ENCODE results near the gene CAVIN2.
A peak's percentile ranks its signal among the peaks of the same experiment; 100 is the strongest.

The CAVIN2 gene

GRCh38 chr2:191867507-191867847 lies 20.6 kb upstream of the CAVIN2 start:
- no peak for DNase-seq (ENCODE audit: low read depth, low spot score)
- ChIA-PET POLR2A (no interaction called here), CTCF (interaction anchor here (1.2 to 4.6 kb wide), 2 partner anchors 54 to 295 kb away, joined by 9 to 40 read pairs; no protein-coding TSS in a partner anchor)
- TF ChIP-seq, protein P1, sequence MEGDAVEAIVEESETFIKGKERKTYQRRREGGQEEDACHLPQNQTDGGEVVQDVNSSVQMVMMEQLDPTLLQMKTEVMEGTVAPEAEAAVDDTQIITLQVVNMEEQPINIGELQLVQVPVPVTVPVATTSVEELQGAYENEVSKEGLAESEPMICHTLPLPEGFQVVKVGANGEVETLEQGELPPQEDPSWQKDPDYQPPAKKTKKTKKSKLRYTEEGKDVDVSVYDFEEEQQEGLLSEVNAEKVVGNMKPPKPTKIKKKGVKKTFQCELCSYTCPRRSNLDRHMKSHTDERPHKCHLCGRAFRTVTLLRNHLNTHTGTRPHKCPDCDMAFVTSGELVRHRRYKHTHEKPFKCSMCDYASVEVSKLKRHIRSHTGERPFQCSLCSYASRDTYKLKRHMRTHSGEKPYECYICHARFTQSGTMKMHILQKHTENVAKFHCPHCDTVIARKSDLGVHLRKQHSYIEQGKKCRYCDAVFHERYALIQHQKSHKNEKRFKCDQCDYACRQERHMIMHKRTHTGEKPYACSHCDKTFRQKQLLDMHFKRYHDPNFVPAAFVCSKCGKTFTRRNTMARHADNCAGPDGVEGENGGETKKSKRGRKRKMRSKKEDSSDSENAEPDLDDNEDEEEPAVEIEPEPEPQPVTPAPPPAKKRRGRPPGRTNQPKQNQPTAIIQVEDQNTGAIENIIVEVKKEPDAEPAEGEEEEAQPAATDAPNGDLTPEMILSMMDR (IDR thresholded peaks at IDR 0.05; ENCODE audit: insufficient read depth, low read length, missing control alignments) = no peak
- H3K4me3 ChIP-seq (ENCODE audit: low read depth, low read length) = no peak overlapping the region

GRCh38 chr2:191866675-191867506 lies 20.0 kb upstream of the CAVIN2 start:
- TF ChIP-seq, protein P1 (IDR thresholded peaks at IDR 0.05; ENCODE audit: insufficient read depth, low read length, missing control alignments) = no peak
- POLR2A ChIA-PET = no interaction called here
- peak; percentile 76 for DNase-seq (ENCODE audit: low read depth, low spot score)
- CTCF ChIA-PET = interaction anchor here (1.3 to 3.5 kb wide), 3 partner anchors 9 to 295 kb away, joined by 4 to 16 read pairs (median 5); no protein-coding TSS in a partner anchor
- no peak overlapping the region for H3K4me3 ChIP-seq (ENCODE audit: low read depth, low read length)

GRCh38 chr2:191866195-191866594 lies 19.3 kb upstream of the CAVIN2 start:
- no peak for DNase-seq (ENCODE audit: low read depth, low spot score)
- TF ChIP-seq, protein P1 (IDR thresholded peaks at IDR 0.05; ENCODE audit: insufficient read depth, low read length, missing control alignments) = no peak
- no peak overlapping the region for H3K4me3 ChIP-seq (ENCODE audit: low read depth, low read length)
- ChIA-PET CTCF (interaction anchor here (1.3 to 3.5 kb wide), 3 partner anchors 8 to 296 kb away, joined by 4 to 16 read pairs (median 5); no protein-coding TSS in a partner anchor), POLR2A (no interaction called here)

GRCh38 chr2:191864628-191865374 lies 17.9 kb upstream of the CAVIN2 start:
- POLR2A ChIA-PET = no interaction called here
- DNase-seq (ENCODE audit: low read depth, low spot score) = no peak
- no peak overlapping the region for H3K4me3 ChIP-seq (ENCODE audit: low read depth, low read length)
- CTCF ChIA-PET = interaction anchor here (1.1 to 3.5 kb wide), 2 partner anchors 15 to 297 kb away, joined by 3 to 16 read pairs; no protein-coding TSS in a partner anchor
- TF ChIP-seq, protein P1 (IDR thresholded peaks at IDR 0.05; ENCODE audit: insufficient read depth, low read length, missing control alignments) = no peak

DNA sequence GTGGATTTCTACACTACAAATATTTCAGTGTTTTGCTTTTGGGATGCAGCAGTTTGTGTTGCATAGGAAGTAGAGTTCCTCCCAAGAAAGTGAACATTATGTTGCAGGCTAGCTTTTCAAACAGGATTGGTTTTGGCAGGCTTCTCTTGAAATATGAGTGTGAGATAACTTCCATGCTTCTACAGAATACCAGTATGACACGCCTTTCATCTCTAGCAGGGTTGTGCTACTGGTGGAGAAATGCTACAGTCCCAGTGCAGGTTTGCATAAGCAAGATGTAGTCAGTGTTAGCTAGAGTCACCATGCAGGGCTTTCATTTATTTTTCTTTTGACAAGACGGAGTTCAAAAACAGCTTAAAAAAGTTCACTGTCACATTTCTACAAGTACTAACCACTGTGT lies 17.1 kb upstream of the CAVIN2 start:
- DNase-seq (ENCODE audit: low read depth, low spot score) = no peak
- TF ChIP-seq, protein P1 (IDR thresholded peaks at IDR 0.05; ENCODE audit: insufficient read depth, low read length, missing control alignments) = no peak
- ChIA-PET POLR2A (no interaction called here), CTCF (interaction anchor here (3.5 kb wide), 1 partner anchor 298 kb away, joined by 16 read pairs; no protein-coding TSS in a partner anchor)
- H3K4me3 ChIP-seq (ENCODE audit: low read depth, low read length) = no peak overlapping the region

Measured in AG04449 (cell line).